ENCODE results near the gene EIF2S2. TPM values are rescaled to one million over a fixed set of nuclear protein-coding genes. Genes with fewer than 3 reads are reported as not detected.
"Not testable (repeated sequence)": the region's sequence is repeated elsewhere in the genome, so short reads cannot be mapped to it uniquely, and the experiment has no call there.

The EIF2S2 gene
- total and polyA plus RNA-seq, 4 donors = 30.8 to 37.9 (median 31.5) TPM

DNA sequence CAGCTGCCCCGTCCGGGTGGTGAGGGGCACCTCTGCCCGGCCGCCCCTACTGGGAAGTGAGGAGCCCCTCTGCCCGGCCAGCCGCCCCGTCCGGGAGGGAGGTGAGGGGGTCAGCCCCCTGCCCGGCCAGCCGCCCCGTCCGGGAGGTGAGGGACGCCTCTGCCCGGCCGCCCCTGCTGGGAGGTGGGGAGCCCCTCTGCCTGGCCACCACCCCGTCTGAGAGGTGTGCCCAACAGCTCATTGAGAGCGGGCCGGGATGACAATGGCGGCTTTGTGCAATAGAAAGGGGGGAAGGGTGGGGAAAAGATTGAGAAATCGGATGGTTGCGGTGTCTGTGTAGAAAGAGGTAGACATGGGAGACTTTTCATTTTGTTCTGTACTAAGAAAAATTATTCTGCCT, 20.9 kb upstream of the EIF2S2 start:
- H3K27ac ChIP-seq (ENCODE audit: low read depth in 1 of 2, low read length in 2 of 2); DNase-seq (ENCODE audit: low spot score); H3K27me3 ChIP-seq (ENCODE audit: control insufficient read depth in 4 of 4, insufficient read depth in 4 of 4, low read length in 3 of 4); H3K36me3 ChIP-seq (ENCODE audit: control insufficient read depth in 4 of 4, insufficient read depth in 3 of 4, low read depth in 1 of 4, low read length in 3 of 4); H3K9ac ChIP-seq (ENCODE audit: low read depth in 1 of 2, low read length in 2 of 2); H3K4me1 ChIP-seq (ENCODE audit: control insufficient read depth in 4 of 4, insufficient read depth in 4 of 4, low read length in 3 of 4); H3K9me3 ChIP-seq (ENCODE audit: control insufficient read depth in 4 of 4, low read length in 3 of 4); H3K4me3 ChIP-seq (ENCODE audit: low read depth in 1 of 3, low read length in 3 of 3): not testable (repeated sequence)
- WGBS = 88% methylated on average over 21 of the region's 21 CpGs

DNA sequence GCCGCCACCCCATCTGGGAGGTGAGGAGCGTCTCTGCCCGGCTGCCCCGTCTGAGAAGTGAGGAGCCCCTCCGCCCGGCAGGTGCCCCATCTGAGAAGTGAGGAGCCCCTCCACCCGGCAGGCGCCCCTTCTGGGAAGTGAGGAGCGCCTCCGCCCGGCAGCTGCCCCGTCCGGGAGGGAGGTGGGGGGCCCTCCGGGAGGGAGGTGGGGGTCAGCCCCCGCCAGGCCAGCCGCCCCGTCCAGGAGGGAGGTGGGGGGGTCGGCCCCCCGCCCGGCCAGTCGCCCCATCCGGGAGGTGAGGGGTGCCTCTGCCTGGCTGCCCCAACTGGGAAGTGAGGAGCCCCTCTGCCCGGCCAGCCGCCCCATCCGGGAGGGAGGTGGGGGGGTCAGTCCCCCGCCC, 20.4 kb upstream of the EIF2S2 start:
- H3K9ac ChIP-seq (ENCODE audit: low read depth in 1 of 2, low read length in 2 of 2); H3K4me1 ChIP-seq (ENCODE audit: control insufficient read depth in 4 of 4, insufficient read depth in 4 of 4, low read length in 3 of 4); H3K27ac ChIP-seq (ENCODE audit: low read depth in 1 of 2, low read length in 2 of 2); H3K9me3 ChIP-seq (ENCODE audit: control insufficient read depth in 4 of 4, low read length in 3 of 4); H3K36me3 ChIP-seq (ENCODE audit: control insufficient read depth in 4 of 4, insufficient read depth in 3 of 4, low read depth in 1 of 4, low read length in 3 of 4); DNase-seq (ENCODE audit: low spot score); H3K27me3 ChIP-seq (ENCODE audit: control insufficient read depth in 4 of 4, insufficient read depth in 4 of 4, low read length in 3 of 4); H3K4me3 ChIP-seq (ENCODE audit: low read depth in 1 of 3, low read length in 3 of 3): not testable (repeated sequence)
- WGBS = 95% methylated on average over 26 of the region's 26 CpGs

DNA sequence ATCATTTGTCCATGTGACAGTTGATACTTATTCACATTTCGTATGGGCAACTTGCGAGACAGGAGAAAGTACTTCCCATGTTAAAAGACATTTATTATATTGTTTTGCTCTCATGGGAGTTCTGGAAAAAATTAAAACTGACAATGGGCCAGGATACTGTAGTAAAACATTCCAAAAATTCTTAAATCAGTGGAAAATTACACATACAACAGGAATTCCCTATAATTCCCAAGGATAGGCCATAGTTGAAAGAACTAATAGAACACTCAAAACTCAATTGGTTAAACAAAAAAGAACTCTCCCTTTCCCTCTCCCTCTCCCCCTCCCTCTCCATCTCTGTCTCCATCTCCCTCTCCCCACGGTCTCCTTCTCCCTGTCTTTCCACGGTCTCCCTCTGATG, 19.4 kb upstream of the EIF2S2 start:
- no peaks in the 10 kb centered on the region for H3K9me3 ChIP-seq (ENCODE audit: control insufficient read depth in 4 of 4, low read length in 3 of 4)
- TF ChIP-seq EGR1 (IDR thresholded peaks at IDR 0.05; ENCODE audit: low read depth in 2 of 2) (no peak), RAD21 (IDR thresholded peaks at IDR 0.05) (no peak), JUND (IDR thresholded peaks at IDR 0.05) (no peak), NR2F2 (IDR thresholded peaks at IDR 0.05) (no peak), GABPA (IDR thresholded peaks at IDR 0.05 in 1 of 2, conservative IDR thresholded peaks at IDR 0.05 in 1 of 2) (no peak), SP1 (IDR thresholded peaks at IDR 0.05) (no peak), HNF4G (IDR thresholded peaks at IDR 0.05) (no peak), FOXA2 (IDR thresholded peaks at IDR 0.05) (no peak), HNF4A (conservative IDR thresholded peaks at IDR 0.05) (no peak), FOXA1 (IDR thresholded peaks at IDR 0.05) (no peak), TAF1 (conservative IDR thresholded peaks at IDR 0.05) (no peak), YY1 (IDR thresholded peaks at IDR 0.05) (no peak)
- TF ChIP-seq, protein P1, sequence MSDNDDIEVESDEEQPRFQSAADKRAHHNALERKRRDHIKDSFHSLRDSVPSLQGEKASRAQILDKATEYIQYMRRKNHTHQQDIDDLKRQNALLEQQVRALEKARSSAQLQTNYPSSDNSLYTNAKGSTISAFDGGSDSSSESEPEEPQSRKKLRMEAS (IDR thresholded peaks at IDR 0.05) = no peak
- TF ChIP-seq, protein P2, sequence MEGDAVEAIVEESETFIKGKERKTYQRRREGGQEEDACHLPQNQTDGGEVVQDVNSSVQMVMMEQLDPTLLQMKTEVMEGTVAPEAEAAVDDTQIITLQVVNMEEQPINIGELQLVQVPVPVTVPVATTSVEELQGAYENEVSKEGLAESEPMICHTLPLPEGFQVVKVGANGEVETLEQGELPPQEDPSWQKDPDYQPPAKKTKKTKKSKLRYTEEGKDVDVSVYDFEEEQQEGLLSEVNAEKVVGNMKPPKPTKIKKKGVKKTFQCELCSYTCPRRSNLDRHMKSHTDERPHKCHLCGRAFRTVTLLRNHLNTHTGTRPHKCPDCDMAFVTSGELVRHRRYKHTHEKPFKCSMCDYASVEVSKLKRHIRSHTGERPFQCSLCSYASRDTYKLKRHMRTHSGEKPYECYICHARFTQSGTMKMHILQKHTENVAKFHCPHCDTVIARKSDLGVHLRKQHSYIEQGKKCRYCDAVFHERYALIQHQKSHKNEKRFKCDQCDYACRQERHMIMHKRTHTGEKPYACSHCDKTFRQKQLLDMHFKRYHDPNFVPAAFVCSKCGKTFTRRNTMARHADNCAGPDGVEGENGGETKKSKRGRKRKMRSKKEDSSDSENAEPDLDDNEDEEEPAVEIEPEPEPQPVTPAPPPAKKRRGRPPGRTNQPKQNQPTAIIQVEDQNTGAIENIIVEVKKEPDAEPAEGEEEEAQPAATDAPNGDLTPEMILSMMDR (IDR thresholded peaks at IDR 0.05; ENCODE audit: low read depth, low read length, missing input control) = no peak
- TF ChIP-seq, protein P3, sequence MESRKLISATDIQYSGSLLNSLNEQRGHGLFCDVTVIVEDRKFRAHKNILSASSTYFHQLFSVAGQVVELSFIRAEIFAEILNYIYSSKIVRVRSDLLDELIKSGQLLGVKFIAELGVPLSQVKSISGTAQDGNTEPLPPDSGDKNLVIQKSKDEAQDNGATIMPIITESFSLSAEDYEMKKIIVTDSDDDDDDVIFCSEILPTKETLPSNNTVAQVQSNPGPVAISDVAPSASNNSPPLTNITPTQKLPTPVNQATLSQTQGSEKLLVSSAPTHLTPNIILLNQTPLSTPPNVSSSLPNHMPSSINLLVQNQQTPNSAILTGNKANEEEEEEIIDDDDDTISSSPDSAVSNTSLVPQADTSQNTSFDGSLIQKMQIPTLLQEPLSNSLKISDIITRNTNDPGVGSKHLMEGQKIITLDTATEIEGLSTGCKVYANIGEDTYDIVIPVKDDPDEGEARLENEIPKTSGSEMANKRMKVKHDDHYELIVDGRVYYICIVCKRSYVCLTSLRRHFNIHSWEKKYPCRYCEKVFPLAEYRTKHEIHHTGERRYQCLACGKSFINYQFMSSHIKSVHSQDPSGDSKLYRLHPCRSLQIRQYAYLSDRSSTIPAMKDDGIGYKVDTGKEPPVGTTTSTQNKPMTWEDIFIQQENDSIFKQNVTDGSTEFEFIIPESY (IDR thresholded peaks at IDR 0.05) = no peak
- TF ChIP-seq, protein P4, sequence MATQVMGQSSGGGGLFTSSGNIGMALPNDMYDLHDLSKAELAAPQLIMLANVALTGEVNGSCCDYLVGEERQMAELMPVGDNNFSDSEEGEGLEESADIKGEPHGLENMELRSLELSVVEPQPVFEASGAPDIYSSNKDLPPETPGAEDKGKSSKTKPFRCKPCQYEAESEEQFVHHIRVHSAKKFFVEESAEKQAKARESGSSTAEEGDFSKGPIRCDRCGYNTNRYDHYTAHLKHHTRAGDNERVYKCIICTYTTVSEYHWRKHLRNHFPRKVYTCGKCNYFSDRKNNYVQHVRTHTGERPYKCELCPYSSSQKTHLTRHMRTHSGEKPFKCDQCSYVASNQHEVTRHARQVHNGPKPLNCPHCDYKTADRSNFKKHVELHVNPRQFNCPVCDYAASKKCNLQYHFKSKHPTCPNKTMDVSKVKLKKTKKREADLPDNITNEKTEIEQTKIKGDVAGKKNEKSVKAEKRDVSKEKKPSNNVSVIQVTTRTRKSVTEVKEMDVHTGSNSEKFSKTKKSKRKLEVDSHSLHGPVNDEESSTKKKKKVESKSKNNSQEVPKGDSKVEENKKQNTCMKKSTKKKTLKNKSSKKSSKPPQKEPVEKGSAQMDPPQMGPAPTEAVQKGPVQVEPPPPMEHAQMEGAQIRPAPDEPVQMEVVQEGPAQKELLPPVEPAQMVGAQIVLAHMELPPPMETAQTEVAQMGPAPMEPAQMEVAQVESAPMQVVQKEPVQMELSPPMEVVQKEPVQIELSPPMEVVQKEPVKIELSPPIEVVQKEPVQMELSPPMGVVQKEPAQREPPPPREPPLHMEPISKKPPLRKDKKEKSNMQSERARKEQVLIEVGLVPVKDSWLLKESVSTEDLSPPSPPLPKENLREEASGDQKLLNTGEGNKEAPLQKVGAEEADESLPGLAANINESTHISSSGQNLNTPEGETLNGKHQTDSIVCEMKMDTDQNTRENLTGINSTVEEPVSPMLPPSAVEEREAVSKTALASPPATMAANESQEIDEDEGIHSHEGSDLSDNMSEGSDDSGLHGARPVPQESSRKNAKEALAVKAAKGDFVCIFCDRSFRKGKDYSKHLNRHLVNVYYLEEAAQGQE (IDR thresholded peaks at IDR 0.05) = no peak
- TF ChIP-seq, protein P5, sequence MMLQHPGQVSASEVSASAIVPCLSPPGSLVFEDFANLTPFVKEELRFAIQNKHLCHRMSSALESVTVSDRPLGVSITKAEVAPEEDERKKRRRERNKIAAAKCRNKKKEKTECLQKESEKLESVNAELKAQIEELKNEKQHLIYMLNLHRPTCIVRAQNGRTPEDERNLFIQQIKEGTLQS (IDR thresholded peaks at IDR 0.05) = no peak
- WGBS = 95% methylated on average over 4 of the region's 4 CpGs
- no peak for DNase-seq (ENCODE audit: low spot score)
- H3K36me3 ChIP-seq (ENCODE audit: control insufficient read depth in 4 of 4, insufficient read depth in 3 of 4, low read depth in 1 of 4, low read length in 3 of 4) = no peaks in the 10 kb centered on the region
- no peak overlapping the region for H3K4me3 ChIP-seq (ENCODE audit: low read depth in 1 of 3, low read length in 3 of 3)
- H3K27ac ChIP-seq (ENCODE audit: low read depth in 1 of 2, low read length in 2 of 2) = no peak overlapping the region
- no peaks in the 10 kb centered on the region for H3K27me3 ChIP-seq (ENCODE audit: control insufficient read depth in 4 of 4, insufficient read depth in 4 of 4, low read length in 3 of 4)
- H3K4me1 ChIP-seq (ENCODE audit: control insufficient read depth in 4 of 4, insufficient read depth in 4 of 4, low read length in 3 of 4) = peaks cover 0 to 2% (median 0%) of the 10 kb centered on the region in 4 donors
- H3K9ac ChIP-seq (ENCODE audit: low read depth in 1 of 2, low read length in 2 of 2) = no peak overlapping the region

Measured in liver (tissue), 9 donors.